Measurements from ENCODE around the gene PEAK1.

The PEAK1 gene

GRCh38 chr15:77107068-77107467, 312.8 kb downstream of the PEAK1 start:
- no peak overlapping the region for H3K4ac ChIP-seq (ENCODE audit: low read depth, low read length)
- H3K23ac ChIP-seq (ENCODE audit: low read length) = no peak overlapping the region
- no peaks in the 10 kb centered on the region for H3K36me3 ChIP-seq (ENCODE audit: control insufficient read depth, insufficient read depth, low read length)
- H3K4me2 ChIP-seq (ENCODE audit: low read length) = no peak overlapping the region
- H3K56ac ChIP-seq (ENCODE audit: low read length) = no peak overlapping the region
- H4K8ac ChIP-seq (ENCODE audit: low read depth, low read length) = no peak overlapping the region
- no peak overlapping the region for H2AK5ac ChIP-seq (ENCODE audit: low read length)
- H2BK15ac ChIP-seq (replicated peaks; ENCODE audit: low read depth) = no peak overlapping the region
- no peak overlapping the region for H3K27ac ChIP-seq (ENCODE audit: low read depth, low read length)
- no peak overlapping the region for H2BK5ac ChIP-seq (ENCODE audit: low read length)
- H3K27me3 ChIP-seq (ENCODE audit: insufficient read depth, low read length, poor library complexity) = no peaks in the 10 kb centered on the region
- H3K4me3 ChIP-seq (ENCODE audit: low read length) = no peak overlapping the region
- no peak for DNase-seq
- no peak overlapping the region for H2BK120ac ChIP-seq (ENCODE audit: low read depth, low read length)
- no peak overlapping the region for H4K5ac ChIP-seq (ENCODE audit: low read length)
- H3K79me1 ChIP-seq (ENCODE audit: low read length) = no peaks in the 10 kb centered on the region
- WGBS (ENCODE audit: extremely low coverage, insufficient coverage, low lambda C conversion rate) = no CpG with 5 or more reads among the region's 2 CpGs
- H3K4me1 ChIP-seq (ENCODE audit: control insufficient read depth, low read depth, low read length) = no peaks in the 10 kb centered on the region
- no peaks in the 10 kb centered on the region for H3K79me2 ChIP-seq (ENCODE audit: control insufficient read depth, insufficient read depth, low read length)
- H3K9ac ChIP-seq (ENCODE audit: low read length) = no peak overlapping the region
- no peak overlapping the region for H3K18ac ChIP-seq (ENCODE audit: low read length)

DNA sequence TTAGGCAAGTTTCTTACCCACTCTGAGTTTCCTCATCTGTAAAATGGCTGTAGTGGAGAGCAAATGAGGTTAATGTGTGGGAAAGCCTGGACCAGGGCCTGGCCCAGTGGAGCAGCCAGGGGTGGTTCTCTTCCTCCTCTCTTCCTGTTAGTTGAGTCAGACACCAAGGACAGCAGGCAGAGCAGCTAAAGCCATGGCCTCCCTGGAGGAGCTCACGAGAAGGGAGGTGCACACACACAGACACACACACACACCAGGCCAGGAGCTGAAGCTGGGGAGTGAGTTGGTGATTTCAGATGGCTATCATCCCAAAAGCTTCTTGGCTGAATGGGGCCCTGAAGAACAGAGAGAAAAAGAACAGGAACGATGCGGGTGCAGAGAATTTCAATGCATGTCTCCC, 315.7 kb downstream of the PEAK1 start:
- no peak for DNase-seq
- no peak overlapping the region for H3K23ac ChIP-seq (ENCODE audit: low read length)
- H3K4me1 ChIP-seq (ENCODE audit: control insufficient read depth, low read depth, low read length) = no peaks in the 10 kb centered on the region
- no peak overlapping the region for H4K5ac ChIP-seq (ENCODE audit: low read length)
- no peak overlapping the region for H2BK15ac ChIP-seq (replicated peaks; ENCODE audit: low read depth)
- H3K56ac ChIP-seq (ENCODE audit: low read length) = no peak overlapping the region
- no peak overlapping the region for H3K27ac ChIP-seq (ENCODE audit: low read depth, low read length)
- no peaks in the 10 kb centered on the region for H3K27me3 ChIP-seq (ENCODE audit: insufficient read depth, low read length, poor library complexity)
- no peaks in the 10 kb centered on the region for H3K79me2 ChIP-seq (ENCODE audit: control insufficient read depth, insufficient read depth, low read length)
- H2BK120ac ChIP-seq (ENCODE audit: low read depth, low read length) = no peak overlapping the region
- H3K36me3 ChIP-seq (ENCODE audit: control insufficient read depth, insufficient read depth, low read length) = no peaks in the 10 kb centered on the region
- H3K79me1 ChIP-seq (ENCODE audit: low read length) = no peaks in the 10 kb centered on the region
- no peak overlapping the region for H3K4me2 ChIP-seq (ENCODE audit: low read length)
- H2AK5ac ChIP-seq (ENCODE audit: low read length) = no peak overlapping the region
- H2BK5ac ChIP-seq (ENCODE audit: low read length) = no peak overlapping the region
- WGBS (ENCODE audit: extremely low coverage, insufficient coverage, low lambda C conversion rate) = no CpG with 5 or more reads among the region's 3 CpGs
- H4K8ac ChIP-seq (ENCODE audit: low read depth, low read length) = no peak overlapping the region
- no peak overlapping the region for H3K4me3 ChIP-seq (ENCODE audit: low read length)
- no peak overlapping the region for H3K18ac ChIP-seq (ENCODE audit: low read length)
- no peak overlapping the region for H3K4ac ChIP-seq (ENCODE audit: low read depth, low read length)
- H3K9ac ChIP-seq (ENCODE audit: low read length) = no peak overlapping the region

DNA sequence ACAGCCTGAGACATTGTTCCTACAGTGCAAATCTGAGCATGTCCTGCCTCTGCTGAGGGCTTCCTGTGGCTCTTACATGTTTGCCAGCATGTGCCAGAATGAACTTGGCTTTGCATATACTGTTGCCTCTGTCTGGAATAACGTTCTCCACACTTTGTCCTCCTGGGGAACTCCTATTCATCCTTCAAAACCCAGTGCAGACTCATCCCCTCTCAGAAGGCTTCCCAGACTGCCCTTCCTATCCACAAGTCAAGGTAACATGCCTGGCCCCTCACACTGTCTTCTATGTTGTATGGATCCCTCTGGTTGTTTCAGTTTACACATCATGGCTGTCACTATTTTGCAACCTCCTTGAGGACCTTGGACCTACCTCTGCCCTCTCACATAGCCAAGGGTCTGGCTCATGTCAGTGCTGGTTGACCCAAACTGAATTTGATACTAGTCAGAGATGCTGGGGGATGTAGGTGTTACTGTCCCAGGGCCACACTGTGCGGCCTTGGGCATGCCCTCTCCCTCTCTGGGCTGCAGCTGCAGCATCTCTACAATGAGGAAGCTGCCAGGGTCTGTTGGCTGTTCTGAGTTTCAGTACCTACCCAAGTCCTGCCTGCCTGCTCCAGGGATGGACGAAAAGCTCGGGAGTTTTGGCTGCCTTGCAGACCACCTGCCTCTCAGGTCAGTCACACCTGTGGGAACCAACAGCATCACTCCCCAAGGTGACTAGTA, 320.0 kb downstream of the PEAK1 start:
- Histone ChIP-seq H3K4me1 (ENCODE audit: control insufficient read depth, low read depth, low read length) (no peaks in the 10 kb centered on the region), H3K36me3 (ENCODE audit: control insufficient read depth, insufficient read depth, low read length) (no peaks in the 10 kb centered on the region), H3K27me3 (ENCODE audit: insufficient read depth, low read length, poor library complexity) (no peaks in the 10 kb centered on the region), H2BK120ac (ENCODE audit: low read depth, low read length) (no peak overlapping the region), H3K18ac (ENCODE audit: low read length) (no peak overlapping the region), H3K4ac (ENCODE audit: low read depth, low read length) (no peak overlapping the region), H3K9ac (ENCODE audit: low read length) (no peak overlapping the region), H2AK5ac (ENCODE audit: low read length) (no peak overlapping the region), H3K27ac (ENCODE audit: low read depth, low read length) (no peak overlapping the region), H4K8ac (ENCODE audit: low read depth, low read length) (no peak overlapping the region), H3K4me2 (ENCODE audit: low read length) (no peak overlapping the region), H2BK5ac (ENCODE audit: low read length) (no peak overlapping the region), H3K79me2 (ENCODE audit: control insufficient read depth, insufficient read depth, low read length) (no peaks in the 10 kb centered on the region), H4K5ac (ENCODE audit: low read length) (no peak overlapping the region), H3K23ac (ENCODE audit: low read length) (no peak overlapping the region), H2BK15ac (replicated peaks; ENCODE audit: low read depth) (no peak overlapping the region), H3K79me1 (ENCODE audit: low read length) (no peaks in the 10 kb centered on the region), H3K56ac (ENCODE audit: low read length) (no peak overlapping the region), H3K4me3 (ENCODE audit: low read length) (no peak overlapping the region)
- no peak for DNase-seq
- no CpG with 5 or more reads among the region's 4 CpGs for WGBS (ENCODE audit: extremely low coverage, insufficient coverage, low lambda C conversion rate)

GRCh38 chr15:77098572-77098971, 321.3 kb downstream of the PEAK1 start:
- no peak overlapping the region for H2AK5ac ChIP-seq (ENCODE audit: low read length)
- no peak overlapping the region for H2BK120ac ChIP-seq (ENCODE audit: low read depth, low read length)
- no peak overlapping the region for H3K27ac ChIP-seq (ENCODE audit: low read depth, low read length)
- no peaks in the 10 kb centered on the region for H3K79me1 ChIP-seq (ENCODE audit: low read length)
- no peak overlapping the region for H2BK15ac ChIP-seq (replicated peaks; ENCODE audit: low read depth)
- no peak overlapping the region for H2BK5ac ChIP-seq (ENCODE audit: low read length)
- no peak for DNase-seq
- H3K4me1 ChIP-seq (ENCODE audit: control insufficient read depth, low read depth, low read length) = no peaks in the 10 kb centered on the region
- H3K18ac ChIP-seq (ENCODE audit: low read length) = no peak overlapping the region
- no peak overlapping the region for H3K56ac ChIP-seq (ENCODE audit: low read length)
- H3K4me3 ChIP-seq (ENCODE audit: low read length) = no peak overlapping the region
- H4K8ac ChIP-seq (ENCODE audit: low read depth, low read length) = no peak overlapping the region
- no peaks in the 10 kb centered on the region for H3K36me3 ChIP-seq (ENCODE audit: control insufficient read depth, insufficient read depth, low read length)
- H3K4ac ChIP-seq (ENCODE audit: low read depth, low read length) = no peak overlapping the region
- no peak overlapping the region for H3K23ac ChIP-seq (ENCODE audit: low read length)
- H3K79me2 ChIP-seq (ENCODE audit: control insufficient read depth, insufficient read depth, low read length) = no peaks in the 10 kb centered on the region
- H4K5ac ChIP-seq (ENCODE audit: low read length) = no peak overlapping the region
- H3K27me3 ChIP-seq (ENCODE audit: insufficient read depth, low read length, poor library complexity) = no peaks in the 10 kb centered on the region
- no peak overlapping the region for H3K4me2 ChIP-seq (ENCODE audit: low read length)
- no peak overlapping the region for H3K9ac ChIP-seq (ENCODE audit: low read length)
- WGBS (ENCODE audit: extremely low coverage, insufficient coverage, low lambda C conversion rate) = no CpG with 5 or more reads among the region's 4 CpGs

- H2AK5ac ChIP-seq (ENCODE audit: low read length) = no peak overlapping the region
- no peak overlapping the region for H3K9ac ChIP-seq (ENCODE audit: low read length)
- H3K23ac ChIP-seq (ENCODE audit: low read length) = no peak overlapping the region
- WGBS (ENCODE audit: extremely low coverage, insufficient coverage, low lambda C conversion rate) = no CpG with 5 or more reads among the region's 5 CpGs
- H3K4me3 ChIP-seq (ENCODE audit: low read length) = no peak overlapping the region
- no peak overlapping the region for H3K18ac ChIP-seq (ENCODE audit: low read length)
- no peak overlapping the region for H2BK5ac ChIP-seq (ENCODE audit: low read length)
- no peak overlapping the region for H3K56ac ChIP-seq (ENCODE audit: low read length)
- no peak overlapping the region for H2BK120ac ChIP-seq (ENCODE audit: low read depth, low read length)
- no peak overlapping the region for H4K8ac ChIP-seq (ENCODE audit: low read depth, low read length)
- no peaks in the 10 kb centered on the region for H3K79me1 ChIP-seq (ENCODE audit: low read length)
- H3K36me3 ChIP-seq (ENCODE audit: control insufficient read depth, insufficient read depth, low read length) = no peaks in the 10 kb centered on the region
- H3K79me2 ChIP-seq (ENCODE audit: control insufficient read depth, insufficient read depth, low read length) = no peaks in the 10 kb centered on the region
- H3K27me3 ChIP-seq (ENCODE audit: insufficient read depth, low read length, poor library complexity) = no peaks in the 10 kb centered on the region
- no peak overlapping the region for H2BK15ac ChIP-seq (replicated peaks; ENCODE audit: low read depth)
- H3K4ac ChIP-seq (ENCODE audit: low read depth, low read length) = no peak overlapping the region
- no peaks in the 10 kb centered on the region for H3K4me1 ChIP-seq (ENCODE audit: control insufficient read depth, low read depth, low read length)
- no peak overlapping the region for H3K27ac ChIP-seq (ENCODE audit: low read depth, low read length)
- no peak overlapping the region for H4K5ac ChIP-seq (ENCODE audit: low read length)
- DNase-seq = no peak
- H3K4me2 ChIP-seq (ENCODE audit: low read length) = no peak overlapping the region
Measured at GRCh38 chr15:77097921-77098320, 322.0 kb downstream of the PEAK1 start.

- no peak overlapping the region for H3K4me2 ChIP-seq (ENCODE audit: low read length)
- no peak overlapping the region for H3K4me3 ChIP-seq (ENCODE audit: low read length)
- H3K4ac ChIP-seq (ENCODE audit: low read depth, low read length) = no peak overlapping the region
- H3K27me3 ChIP-seq (ENCODE audit: insufficient read depth, low read length, poor library complexity) = no peaks in the 10 kb centered on the region
- H2BK15ac ChIP-seq (replicated peaks; ENCODE audit: low read depth) = no peak overlapping the region
- H2AK5ac ChIP-seq (ENCODE audit: low read length) = no peak overlapping the region
- no peaks in the 10 kb centered on the region for H3K4me1 ChIP-seq (ENCODE audit: control insufficient read depth, low read depth, low read length)
- no peak overlapping the region for H2BK5ac ChIP-seq (ENCODE audit: low read length)
- H2BK120ac ChIP-seq (ENCODE audit: low read depth, low read length) = no peak overlapping the region
- H3K18ac ChIP-seq (ENCODE audit: low read length) = no peak overlapping the region
- H4K8ac ChIP-seq (ENCODE audit: low read depth, low read length) = no peak overlapping the region
- H3K23ac ChIP-seq (ENCODE audit: low read length) = no peak overlapping the region
- no CpG with 5 or more reads among the region's 7 CpGs for WGBS (ENCODE audit: extremely low coverage, insufficient coverage, low lambda C conversion rate)
- H3K27ac ChIP-seq (ENCODE audit: low read depth, low read length) = no peak overlapping the region
- no peak overlapping the region for H4K5ac ChIP-seq (ENCODE audit: low read length)
- no peak overlapping the region for H3K9ac ChIP-seq (ENCODE audit: low read length)
- no peak for DNase-seq
- no peaks in the 10 kb centered on the region for H3K79me1 ChIP-seq (ENCODE audit: low read length)
- no peaks in the 10 kb centered on the region for H3K79me2 ChIP-seq (ENCODE audit: control insufficient read depth, insufficient read depth, low read length)
- no peak overlapping the region for H3K56ac ChIP-seq (ENCODE audit: low read length)
- H3K36me3 ChIP-seq (ENCODE audit: control insufficient read depth, insufficient read depth, low read length) = no peaks in the 10 kb centered on the region
Measured at GRCh38 chr15:77097248-77097721, 322.6 kb downstream of the PEAK1 start.

Data from mesendoderm (in vitro differentiated cells).